GM13977 (cell line): ENCODE results near the gene RAB11FIP3.

Experiments
- DNase-seq: peaks from one replicate; pipeline ENCODE4 v3.0.0; 2012; ENCODE audit warnings: low spot score
- in situ Hi-C: fragments of 300-500 bp; cut with MboI; formaldehyde crosslinking; loops from one replicate; pipeline ENCODE4 v1.12.0; 2022; ENCODE audit warnings: low sequenced_read_pairs, low pct_unique_long_range_greater_than_20kb, mixed read lengths, inconsistent platforms; ENCODE audit not compliant: unreplicated experiment
- TF ChIP-seq, protein P1 (sequence below): IDR thresholded peaks from 2 replicates; pipeline ENCODE4 v1.5.1; 2012; ENCODE audit warnings: mild to moderate bottlenecking, control low read depth; ENCODE audit not compliant: insufficient read depth; ENCODE audit errors: extremely low read depth, missing control alignments

RAB11FIP3 gene

DNA sequence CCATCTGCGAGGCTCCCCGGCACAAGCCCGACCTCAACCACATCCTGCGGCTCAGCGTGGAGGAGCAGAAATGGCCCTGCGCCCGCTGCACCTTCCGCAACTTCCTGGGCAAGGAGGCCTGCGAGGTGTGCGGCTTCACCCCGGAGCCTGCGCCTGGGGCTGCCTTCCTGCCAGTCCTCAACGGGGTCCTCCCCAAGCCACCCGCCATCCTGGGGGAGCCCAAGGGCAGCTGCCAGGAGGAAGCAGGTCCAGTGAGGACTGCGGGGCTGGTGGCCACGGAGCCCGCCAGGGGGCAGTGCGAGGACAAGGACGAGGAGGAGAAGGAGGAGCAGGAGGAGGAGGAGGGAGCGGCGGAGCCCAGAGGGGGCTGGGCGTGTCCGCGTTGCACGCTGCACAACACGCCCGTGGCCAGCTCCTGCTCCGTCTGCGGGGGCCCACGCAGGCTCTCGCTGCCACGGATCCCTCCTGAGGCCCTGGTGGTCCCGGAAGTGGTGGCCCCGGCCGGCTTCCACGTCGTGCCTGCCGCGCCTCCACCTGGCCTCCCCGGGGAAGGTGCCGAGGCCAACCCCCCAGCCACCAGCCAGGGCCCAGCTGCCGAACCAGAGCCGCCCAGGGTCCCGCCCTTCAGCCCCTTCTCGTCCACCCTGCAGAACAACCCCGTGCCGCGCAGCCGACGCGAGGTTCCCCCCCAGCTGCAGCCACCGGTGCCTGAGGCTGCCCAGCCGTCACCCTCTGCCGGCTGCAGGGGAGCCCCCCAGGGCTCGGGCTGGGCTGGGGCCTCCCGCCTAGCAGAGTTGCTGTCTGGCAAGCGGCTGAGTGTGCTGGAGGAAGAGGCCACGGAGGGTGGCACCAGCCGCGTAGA lies 121.7 kb downstream of the RAB11FIP3 start:
- TF ChIP-seq, protein P1, sequence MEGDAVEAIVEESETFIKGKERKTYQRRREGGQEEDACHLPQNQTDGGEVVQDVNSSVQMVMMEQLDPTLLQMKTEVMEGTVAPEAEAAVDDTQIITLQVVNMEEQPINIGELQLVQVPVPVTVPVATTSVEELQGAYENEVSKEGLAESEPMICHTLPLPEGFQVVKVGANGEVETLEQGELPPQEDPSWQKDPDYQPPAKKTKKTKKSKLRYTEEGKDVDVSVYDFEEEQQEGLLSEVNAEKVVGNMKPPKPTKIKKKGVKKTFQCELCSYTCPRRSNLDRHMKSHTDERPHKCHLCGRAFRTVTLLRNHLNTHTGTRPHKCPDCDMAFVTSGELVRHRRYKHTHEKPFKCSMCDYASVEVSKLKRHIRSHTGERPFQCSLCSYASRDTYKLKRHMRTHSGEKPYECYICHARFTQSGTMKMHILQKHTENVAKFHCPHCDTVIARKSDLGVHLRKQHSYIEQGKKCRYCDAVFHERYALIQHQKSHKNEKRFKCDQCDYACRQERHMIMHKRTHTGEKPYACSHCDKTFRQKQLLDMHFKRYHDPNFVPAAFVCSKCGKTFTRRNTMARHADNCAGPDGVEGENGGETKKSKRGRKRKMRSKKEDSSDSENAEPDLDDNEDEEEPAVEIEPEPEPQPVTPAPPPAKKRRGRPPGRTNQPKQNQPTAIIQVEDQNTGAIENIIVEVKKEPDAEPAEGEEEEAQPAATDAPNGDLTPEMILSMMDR = peak; percentile 91
- in situ Hi-C loops = no loop called here
- peak; percentile 85 for DNase-seq

DNA sequence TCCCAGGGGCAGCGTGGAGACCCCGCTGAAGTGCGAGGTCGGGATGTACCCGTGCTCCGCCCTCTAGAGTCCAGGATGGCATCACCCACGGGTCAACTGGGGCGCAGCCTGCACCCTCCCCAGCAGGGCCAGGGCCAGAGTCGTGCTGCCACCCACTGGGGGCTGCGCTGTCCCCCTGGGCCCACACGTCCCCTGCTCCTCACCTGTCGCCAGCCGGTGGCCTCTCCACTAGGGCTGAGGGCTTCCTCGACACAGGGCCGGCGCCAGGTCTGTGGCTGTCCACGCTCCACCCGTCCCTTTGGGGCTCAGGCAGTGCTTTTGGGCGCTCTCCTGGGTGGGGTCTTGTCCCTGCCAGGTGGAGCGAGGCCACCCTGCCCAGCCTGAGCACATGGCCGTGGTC lies 123.1 kb downstream of the RAB11FIP3 start:
- in situ Hi-C loops = no loop called here
- no peak for DNase-seq
- TF ChIP-seq, protein P1 = no peak

DNA sequence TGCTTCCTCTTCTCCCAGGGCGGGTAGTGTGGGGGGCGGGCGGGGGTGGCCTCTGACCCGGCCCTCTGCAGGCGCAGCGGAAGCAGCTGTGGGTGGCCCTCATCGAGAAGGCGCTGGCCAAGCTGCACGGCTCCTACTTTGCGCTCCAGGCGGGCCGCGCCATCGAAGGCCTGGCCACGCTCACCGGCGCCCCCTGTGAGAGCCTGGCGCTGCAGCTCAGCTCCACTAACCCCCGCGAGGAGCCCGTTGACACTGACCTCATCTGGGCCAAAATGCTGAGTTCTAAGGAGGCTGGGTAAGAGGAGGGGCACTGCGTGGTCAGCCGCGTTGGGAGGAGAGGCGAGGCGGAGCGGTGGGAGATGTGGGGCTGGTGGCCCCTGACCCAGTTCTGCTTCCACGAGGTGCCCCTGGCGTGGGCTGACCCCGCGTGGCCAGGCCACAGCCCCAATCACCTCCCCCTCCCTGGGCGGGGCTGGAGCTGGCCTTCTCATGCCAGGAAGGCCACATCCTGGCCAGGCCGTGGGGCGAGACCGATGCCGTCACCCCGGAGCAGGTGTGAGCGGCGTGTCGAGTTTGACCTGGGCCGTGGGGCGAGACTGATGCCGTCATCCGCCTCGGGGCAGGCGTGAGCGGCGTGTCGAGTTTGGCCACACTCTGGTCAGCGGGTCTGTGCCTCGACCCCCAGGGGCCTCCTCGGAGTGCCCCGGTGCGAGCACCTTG lies 124.3 kb downstream of the RAB11FIP3 start:
- in situ Hi-C loops = no loop called here
- TF ChIP-seq, protein P1 = no peak
- no peak for DNase-seq

DNA sequence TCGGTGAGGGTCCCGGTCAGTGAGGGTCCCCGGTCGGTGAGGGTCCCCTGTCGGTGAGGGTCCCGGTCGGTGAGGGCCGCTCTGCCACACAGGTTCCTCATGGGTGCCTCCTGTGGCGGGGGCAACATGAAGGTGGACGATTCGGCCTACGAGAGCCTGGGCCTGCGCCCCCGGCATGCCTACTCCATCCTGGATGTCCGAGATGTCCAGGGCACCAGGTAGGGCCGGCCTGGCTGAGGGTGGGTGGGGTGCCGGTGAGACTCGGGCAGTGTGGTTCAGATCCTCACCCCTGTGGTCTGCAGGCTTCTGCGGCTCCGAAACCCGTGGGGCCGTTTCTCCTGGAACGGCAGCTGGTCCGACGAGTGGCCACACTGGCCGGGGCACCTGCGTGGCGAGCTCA lies 125.8 kb downstream of the RAB11FIP3 start:
- in situ Hi-C loops = no loop called here
- TF ChIP-seq, protein P1 = no peak
- DNase-seq = no peak

DNA sequence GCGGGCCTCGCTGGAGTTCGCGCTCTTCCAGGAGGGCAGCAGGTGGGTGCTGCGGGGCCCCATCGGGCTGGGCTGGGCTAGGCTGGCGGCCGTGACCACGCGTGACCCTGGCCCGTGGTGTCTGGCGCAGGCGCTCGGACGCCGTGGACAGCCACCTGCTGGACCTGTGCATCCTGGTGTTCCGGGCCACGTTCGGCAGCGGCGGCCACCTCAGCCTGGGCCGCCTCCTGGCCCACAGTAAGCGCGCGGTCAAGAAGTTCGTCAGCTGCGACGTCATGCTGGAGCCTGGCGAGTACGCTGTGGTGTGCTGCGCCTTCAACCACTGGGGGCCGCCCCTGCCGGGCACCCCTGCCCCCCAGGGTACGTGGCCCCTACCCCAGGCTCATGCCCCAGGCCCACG lies 126.7 kb downstream of the RAB11FIP3 start:
- in situ Hi-C loops = no loop called here
- TF ChIP-seq, protein P1 = no peak
- no peak for DNase-seq

DNA sequence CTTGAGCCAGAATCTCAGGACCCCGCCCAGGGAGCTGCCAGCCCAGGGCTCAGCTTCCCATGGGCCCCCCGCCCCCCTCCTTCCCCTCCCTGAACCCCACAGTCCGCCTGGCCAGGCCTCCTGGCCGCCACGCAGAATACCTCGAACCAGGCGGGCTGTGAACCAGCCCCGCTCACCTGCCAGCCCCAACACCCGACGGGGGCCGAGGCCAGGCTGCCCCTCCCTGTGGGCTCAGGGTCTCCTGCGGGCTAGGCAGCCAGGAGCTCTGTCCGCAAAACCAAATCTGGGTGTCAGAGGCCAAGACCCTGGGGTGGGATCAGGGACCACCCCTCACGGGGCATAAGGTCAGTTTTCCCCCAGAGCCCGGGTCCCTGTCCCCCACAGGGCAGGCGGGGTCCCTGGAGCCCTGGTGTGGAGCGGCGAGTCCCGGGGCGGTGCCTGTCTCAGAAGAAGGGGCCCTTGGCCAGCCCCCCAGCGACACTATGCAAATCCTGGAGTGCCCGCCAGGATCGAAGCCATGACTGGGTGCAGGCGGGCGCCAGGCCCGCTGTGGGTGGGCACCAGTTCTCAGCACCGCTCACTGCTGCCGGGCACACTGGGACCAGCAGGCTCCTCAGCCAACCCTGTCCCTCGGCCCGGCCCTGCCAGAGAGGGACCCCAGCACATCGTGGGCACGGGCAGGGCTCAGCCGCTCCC lies 128.3 kb downstream of the RAB11FIP3 start:
- TF ChIP-seq, protein P1 = no peak
- DNase-seq = no peak
- in situ Hi-C loops = no loop called here
